H1 (cell line): Measurements from ENCODE around the gene DGKI. TPM values are rescaled to one million over a fixed set of nuclear protein-coding genes. Genes with fewer than 3 reads are reported as not detected.

Experiments
- CTBP2 ChIP-seq: IDR thresholded peaks from 2 replicates; pipeline ENCODE4 v1.7.0; 2011; ENCODE audit warnings: borderline replicate concordance, mild to moderate bottlenecking, moderate library complexity, mixed read lengths, low read length; ENCODE audit not compliant: insufficient read depth, insufficient read length
- GABPA ChIP-seq: IDR thresholded peaks from 2 replicates; pipeline ENCODE4 v1.6.1; 2011; ENCODE audit warnings: mild to moderate bottlenecking, low read length, moderate library complexity, borderline replicate concordance; ENCODE audit not compliant: insufficient read depth
- NRF1 ChIP-seq: IDR thresholded peaks from 2 replicates; pipeline ENCODE4 v1.6.1; 2011; ENCODE audit warnings: mild to moderate bottlenecking, low read depth, low read length, improper control_type of control experiment
- SIX5 ChIP-seq: IDR thresholded peaks from 2 replicates; pipeline ENCODE4 v1.6.1; 2011; ENCODE audit warnings: mild to moderate bottlenecking, low read depth, low read length
- polyA plus RNA-seq, 7 experiments: library from polyadenylated mRNA; depleted of rRNA in 3 of 7; stranded (reverse) in 5 of 7; unstranded in 2 of 7; fragments of >200 nt in 5 of 7; fragments of 200-250 nt in 2 of 7; gene quantifications; 1 replicate in 5 of 7; 2 replicates in 1 of 7; 4 replicates in 1 of 7; pipeline versions ENCODE4 v1.2.1 to v1.2.3, GENCODE V29; 2011 to 2013; ENCODE audit warnings: missing spikeins in 2 of 7, mixed read lengths in 2 of 7
- total RNA-seq: library from RNA; stranded (reverse); fragmentation: NEBNext Ultra II Directional; extraction: Animal tissue kit (Norgen Biotek cat#: 25700); gene quantifications from 2 replicates; pipeline ENCODE4 v1.2.1, GENCODE V29; 2021

DGKI gene
- total and polyA plus RNA-seq, 2 of the 8 experiments (the other 6 are each of a cell fraction or from before 2014, with no cell fraction given): 0.20 to 0.71 TPM

DNA sequence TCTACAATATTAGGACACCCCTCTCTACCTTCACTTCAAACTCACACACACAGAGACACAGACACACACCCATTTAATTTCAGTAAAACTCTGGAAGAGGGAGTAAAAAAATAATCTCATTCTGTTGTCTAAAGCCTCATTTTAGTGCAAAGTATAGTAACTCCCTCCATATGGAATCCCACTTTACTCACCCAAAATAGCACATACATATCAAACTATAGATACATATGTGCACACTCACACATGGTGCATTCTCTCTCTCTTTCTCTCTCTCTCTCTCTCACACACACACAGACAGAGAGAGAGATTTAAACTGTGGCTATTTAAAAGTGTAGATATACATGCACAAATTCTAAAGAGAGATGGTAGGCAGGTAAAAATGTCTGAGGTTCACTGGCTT is 323.6 kb downstream of the DGKI start (continued):
- no peak for TF ChIP-seq SIX5
- no peak for TF ChIP-seq NRF1
- TF ChIP-seq GABPA: no peak
- TF ChIP-seq CTBP2: no peak
